HG03280 (cell line): Measurements from ENCODE around the gene PCDH9.

Source experiments
- ATAC-seq: cut with Tn5 transposase; IDR thresholded peaks from one replicate; pipeline ENCODE4 v1.9.1; 2021; ENCODE audit warnings: mild to moderate bottlenecking, moderate library complexity; ENCODE audit not compliant: unreplicated experiment

The PCDH9 gene, protein sequence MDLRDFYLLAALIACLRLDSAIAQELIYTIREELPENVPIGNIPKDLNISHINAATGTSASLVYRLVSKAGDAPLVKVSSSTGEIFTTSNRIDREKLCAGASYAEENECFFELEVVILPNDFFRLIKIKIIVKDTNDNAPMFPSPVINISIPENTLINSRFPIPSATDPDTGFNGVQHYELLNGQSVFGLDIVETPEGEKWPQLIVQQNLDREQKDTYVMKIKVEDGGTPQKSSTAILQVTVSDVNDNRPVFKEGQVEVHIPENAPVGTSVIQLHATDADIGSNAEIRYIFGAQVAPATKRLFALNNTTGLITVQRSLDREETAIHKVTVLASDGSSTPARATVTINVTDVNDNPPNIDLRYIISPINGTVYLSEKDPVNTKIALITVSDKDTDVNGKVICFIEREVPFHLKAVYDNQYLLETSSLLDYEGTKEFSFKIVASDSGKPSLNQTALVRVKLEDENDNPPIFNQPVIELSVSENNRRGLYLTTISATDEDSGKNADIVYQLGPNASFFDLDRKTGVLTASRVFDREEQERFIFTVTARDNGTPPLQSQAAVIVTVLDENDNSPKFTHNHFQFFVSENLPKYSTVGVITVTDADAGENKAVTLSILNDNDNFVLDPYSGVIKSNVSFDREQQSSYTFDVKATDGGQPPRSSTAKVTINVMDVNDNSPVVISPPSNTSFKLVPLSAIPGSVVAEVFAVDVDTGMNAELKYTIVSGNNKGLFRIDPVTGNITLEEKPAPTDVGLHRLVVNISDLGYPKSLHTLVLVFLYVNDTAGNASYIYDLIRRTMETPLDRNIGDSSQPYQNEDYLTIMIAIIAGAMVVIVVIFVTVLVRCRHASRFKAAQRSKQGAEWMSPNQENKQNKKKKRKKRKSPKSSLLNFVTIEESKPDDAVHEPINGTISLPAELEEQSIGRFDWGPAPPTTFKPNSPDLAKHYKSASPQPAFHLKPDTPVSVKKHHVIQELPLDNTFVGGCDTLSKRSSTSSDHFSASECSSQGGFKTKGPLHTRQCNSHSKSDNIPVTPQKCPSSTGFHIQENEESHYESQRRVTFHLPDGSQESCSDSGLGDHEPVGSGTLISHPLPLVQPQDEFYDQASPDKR (N-terminal part only)

DNA sequence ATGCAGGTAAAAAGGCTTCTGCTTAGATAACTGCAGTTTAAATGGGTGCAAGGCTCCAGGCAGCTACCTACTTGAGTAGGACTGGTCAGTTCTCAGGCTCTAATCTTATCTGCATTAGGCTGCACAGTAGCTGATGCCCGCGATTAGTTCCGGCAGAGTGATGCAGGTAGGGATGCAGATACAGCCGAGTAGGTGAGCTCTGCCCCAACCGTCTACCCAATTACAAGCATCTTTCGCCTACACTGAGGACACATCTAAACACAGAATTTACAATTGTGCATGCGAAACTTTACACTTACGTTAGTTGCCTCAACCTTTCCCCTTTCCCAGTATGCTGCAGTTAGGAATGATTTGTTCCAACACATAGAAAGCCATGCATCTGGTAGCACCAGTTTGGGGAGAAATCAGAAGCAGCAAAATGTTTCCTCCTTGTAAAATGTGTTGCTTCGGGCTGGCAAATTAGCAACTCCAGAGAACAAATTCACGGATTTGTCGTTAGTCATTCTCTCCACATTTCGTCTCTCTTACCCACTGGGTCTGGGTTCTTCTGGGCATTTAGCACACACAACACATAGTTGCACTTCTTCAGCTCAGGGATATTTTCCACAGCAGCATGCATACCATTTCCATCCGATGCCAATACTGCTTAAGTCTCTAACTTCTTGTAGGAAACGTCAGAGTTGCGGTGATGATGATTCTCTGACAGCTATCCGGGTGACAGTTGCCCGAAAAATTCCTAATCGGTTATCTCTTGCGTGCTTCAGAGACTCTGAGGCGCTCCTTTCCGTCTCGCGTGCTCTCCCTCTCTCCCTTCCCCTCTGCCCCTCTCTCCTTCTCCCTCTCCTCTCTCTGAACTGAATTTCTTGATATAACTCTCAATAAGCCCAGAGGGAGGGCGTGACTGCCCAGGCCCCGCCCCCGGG, at the start of gene PCDH9:
Gene PCDH9, minus strand, starts transcription at position 856 of the 923 bp plus-strand sequence. CDS start 1,896 bp downstream, outside the sequence.
- ATAC-seq = peak; percentile 2

DNA sequence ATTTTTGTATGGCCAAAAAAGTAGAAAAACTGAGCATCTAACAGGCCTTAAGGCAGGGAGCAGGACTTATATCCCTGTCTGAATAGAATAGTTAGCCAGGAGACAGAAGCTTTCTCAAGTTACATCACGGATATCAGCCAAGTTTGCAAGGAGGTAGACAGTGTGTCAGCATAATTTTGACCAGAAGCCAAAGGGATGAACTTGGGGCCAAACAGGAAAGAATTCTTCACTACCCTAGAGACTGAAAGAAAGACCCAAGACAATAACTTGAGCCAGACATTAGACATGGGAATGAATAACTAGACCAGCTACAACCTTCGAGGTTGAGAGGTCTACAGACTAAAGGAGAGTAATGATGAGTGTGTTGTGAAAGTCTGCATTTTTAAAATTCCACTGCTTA, 48.1 kb upstream of the PCDH9 start:
- ATAC-seq = no peak

DNA sequence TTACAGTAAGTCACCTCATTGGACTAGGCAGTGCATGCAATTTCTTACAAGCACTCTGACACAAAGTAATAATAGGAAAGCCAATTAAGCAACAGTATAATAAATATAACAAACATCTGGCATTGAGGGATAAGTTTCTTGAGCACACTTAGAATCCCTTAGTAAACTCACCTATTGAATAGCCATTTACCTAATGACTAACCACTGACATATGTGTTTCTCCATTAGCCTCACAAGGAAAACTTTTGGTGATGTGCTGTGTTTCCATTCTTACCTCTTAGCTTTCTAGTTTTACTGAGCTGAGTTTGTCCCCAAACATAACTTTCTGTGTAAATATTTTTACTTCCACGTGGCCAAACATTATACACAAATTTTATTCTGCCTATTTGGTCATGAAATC, 47.4 kb upstream of the PCDH9 start:
- ATAC-seq = no peak

DNA sequence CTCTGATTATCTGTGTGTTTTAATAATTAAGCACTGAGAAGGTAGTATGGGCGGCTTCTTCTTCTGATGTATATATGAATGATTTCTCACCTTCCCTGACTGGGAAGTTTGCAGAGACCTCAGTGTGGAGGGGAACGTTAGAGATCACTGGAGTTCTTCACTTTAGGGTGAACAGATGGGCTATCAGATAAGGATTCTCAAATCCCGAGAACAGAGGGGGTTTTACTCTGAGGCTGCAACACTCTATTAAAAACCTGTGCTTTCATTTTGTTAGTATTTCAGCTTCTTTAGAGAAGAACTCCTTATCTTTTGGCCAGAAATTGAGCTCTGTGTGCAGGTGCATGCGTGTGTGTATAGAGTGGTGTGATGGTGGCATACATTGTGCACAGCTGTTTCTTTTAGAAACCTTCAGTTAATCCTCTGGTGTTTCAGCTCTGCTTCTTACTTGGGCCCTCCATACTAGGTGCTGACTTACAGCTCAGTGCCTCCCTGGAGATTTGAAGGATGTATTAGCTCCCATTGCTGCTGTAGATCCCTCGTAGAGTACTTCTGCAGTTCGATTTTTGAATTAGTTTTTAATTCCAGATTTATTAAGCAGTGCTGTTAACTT, 45.3 kb upstream of the PCDH9 start:
- no peak for ATAC-seq

DNA sequence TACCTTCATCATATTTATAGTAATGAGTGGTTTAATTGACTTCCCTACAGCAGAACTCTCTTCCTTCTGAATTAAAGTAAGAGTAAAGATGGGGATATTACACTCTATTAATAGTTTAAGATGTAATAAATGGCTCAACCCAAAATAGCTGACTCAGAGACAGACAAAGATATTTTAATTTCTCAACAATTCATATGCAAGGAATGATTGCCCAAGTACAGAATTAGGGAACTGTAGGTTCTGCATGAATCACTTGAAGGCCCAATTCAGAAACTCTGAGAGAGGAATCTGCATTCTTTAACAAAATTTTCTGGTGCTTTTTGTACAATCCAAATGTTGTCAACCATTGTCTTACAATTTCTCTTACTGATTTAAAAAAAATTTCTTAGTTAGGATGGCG, 42.9 kb upstream of the PCDH9 start:
- ATAC-seq = no peak

DNA sequence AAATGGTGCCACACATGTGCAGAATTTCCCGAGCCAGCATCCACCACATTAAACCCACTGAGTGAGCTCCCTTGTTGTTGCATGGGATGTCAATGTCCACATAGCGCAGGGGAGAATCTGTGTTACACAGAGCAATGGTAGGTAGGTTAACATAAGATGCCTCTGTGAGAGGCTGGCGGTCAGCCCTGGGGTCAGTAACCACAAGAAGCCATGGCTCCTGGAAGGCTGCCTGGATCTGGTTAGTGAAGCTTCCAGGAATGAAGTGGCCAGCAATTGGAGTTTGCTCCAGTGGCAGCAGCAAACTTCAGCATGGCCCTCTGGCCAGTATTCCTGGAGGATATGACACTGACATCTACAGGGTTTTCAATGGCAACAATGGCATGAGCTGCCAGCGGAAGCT, 37.0 kb upstream of the PCDH9 start:
- ATAC-seq = no peak

DNA sequence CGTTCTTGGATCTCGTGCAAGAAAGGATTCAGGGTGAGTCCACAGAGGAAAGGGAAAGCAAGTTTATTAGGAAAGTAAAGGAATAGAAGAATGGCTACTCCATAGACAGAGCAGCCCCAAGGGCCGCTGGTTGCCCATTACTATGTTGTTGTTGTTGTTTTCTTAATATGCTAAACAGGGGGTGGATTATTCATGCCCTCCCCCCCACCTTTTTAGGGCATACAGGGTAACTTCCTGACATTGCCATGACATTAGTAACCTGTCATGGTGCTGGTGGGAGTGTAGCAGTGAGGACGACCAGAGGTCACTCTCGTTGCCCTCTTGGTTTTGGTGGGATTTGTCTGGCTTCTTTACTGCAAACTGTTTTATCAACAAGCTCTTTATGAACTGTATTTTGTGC, 29.1 kb upstream of the PCDH9 start:
- ATAC-seq = no peak

DNA sequence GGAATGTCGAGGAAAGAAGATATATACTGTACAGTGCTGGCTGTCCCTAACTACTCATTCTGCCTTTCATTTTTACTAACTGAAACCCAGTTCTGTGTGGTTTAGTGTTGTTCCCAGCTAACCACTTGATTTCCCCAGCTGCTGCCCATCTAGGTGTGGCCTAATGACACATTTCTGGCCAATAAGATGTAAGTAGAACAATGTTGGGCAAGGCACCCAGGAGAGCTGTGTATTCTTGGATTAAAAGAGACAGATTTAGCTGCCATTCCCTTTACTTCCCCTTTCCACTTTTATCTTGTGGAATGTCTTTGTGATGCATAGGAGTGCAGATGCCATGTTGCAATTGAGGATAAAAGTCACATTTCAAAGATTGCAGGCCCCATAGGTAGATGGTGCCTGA, 28.3 kb upstream of the PCDH9 start:
- no peak for ATAC-seq

DNA sequence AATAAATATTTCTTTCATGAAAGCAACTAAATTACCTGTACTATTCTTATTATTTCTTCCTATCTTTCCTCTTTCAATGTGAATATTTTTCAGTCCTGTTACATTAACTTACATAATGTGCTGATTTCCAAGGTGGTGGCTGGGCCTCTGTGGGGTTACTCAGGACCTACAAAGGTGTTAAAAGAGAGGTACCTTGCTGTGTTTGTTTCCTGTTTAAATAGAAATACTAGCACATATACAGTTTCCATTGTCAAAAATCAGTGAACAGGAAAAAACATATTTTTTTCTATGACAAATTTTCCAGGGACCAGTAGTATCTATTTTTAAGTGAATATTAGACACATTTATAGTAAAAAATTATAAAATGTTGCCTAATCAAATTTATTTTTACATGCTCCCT, 8.7 kb upstream of the PCDH9 start:
- no peak for ATAC-seq

DNA sequence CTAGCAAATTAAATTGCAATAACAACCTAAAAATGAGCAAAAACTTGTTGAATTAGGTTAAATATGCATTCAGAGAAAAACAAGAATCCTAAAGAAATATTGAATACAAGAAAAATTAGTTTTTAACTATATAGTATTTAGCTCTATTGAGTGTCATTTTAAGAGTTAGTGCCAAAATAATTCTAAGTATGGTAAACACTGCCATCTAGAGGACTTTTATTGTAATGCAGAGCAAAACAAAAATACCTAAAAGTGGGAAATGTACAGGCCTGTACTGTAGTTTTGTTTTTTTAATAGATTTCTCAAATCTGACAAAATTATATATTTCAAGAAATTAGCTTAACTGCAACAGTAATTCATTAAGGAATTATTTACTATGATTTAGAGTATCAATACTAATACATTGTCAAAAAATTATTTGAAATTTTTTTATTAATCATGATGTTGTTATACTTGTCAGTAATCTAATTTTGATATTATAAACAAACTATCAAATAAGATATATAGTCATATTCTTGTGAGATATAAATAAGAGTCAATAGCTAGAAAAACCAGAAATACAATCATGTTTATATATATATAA, 8.2 kb upstream of the PCDH9 start:
- peak; percentile 74 for ATAC-seq

DNA sequence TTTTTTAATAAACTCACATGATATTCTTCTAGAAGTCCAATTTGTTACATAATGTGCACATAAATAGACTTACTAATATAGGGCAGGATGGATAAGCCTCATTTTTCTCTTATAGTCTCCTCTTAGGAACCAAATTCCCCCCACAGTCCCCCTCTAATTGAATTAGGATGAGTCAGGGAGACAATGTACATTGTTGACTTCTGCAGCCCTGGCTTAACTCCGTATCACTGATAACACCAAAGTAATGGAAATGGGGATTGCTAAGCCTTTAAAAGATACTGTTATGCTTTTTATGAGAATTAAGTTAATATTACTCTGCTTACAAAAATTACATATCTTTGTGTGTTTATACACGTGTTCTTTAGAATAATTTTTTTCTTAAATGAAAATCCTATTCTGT, 5.1 kb upstream of the PCDH9 start:
- ATAC-seq = no peak

DNA sequence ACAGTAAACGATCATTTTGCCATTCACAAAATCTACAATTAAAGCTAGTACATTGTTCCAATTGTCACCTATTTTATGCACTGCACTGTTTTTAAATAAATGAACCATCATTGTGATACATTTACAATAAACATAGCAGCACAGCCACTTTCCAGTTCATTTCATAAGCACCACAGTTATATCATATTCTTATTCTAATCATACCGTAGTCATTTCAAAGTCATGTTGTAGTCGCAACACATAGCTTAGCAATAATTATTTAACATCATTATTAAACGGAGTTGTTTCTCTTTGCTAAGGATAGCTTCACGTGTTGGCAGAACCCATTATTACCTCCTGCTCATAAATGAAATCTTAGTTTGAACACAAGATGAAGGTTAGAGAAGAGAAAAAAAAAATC, 2.2 kb upstream of the PCDH9 start:
- ATAC-seq = no peak

DNA sequence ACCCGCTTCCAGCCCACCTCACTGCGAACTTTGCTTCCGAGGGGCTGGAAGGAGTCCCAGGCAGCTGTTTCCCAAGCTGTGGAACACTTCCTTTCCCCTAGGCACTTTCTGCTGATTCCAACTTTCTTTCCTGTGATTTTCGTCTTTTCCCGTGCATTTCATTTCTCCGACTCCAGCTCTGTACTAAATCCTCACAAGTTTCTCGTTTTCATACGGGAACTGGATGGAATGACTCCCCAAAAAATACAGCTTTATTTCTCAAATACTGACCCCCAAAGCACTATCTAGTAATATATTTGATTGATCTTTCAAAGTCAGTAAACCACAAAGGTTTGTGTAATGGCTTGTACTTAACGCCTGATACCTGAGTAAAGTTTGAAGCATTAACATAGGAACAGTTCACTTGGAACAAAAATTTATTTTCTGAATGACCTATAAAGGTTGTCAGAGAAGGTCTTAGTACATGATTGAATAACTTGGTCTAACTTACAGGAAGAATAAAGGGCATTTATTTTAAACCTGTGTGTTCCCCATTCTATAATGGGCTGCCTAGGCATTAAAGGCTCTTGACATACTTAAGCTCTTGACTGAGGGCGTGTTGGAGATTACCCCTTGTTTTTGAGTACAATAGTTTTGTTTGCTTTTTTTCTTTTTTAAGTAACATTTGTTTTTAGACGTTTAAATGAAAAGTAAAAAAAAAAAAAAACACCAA, 1.3 kb upstream of the PCDH9 start:
- no peak for ATAC-seq

DNA sequence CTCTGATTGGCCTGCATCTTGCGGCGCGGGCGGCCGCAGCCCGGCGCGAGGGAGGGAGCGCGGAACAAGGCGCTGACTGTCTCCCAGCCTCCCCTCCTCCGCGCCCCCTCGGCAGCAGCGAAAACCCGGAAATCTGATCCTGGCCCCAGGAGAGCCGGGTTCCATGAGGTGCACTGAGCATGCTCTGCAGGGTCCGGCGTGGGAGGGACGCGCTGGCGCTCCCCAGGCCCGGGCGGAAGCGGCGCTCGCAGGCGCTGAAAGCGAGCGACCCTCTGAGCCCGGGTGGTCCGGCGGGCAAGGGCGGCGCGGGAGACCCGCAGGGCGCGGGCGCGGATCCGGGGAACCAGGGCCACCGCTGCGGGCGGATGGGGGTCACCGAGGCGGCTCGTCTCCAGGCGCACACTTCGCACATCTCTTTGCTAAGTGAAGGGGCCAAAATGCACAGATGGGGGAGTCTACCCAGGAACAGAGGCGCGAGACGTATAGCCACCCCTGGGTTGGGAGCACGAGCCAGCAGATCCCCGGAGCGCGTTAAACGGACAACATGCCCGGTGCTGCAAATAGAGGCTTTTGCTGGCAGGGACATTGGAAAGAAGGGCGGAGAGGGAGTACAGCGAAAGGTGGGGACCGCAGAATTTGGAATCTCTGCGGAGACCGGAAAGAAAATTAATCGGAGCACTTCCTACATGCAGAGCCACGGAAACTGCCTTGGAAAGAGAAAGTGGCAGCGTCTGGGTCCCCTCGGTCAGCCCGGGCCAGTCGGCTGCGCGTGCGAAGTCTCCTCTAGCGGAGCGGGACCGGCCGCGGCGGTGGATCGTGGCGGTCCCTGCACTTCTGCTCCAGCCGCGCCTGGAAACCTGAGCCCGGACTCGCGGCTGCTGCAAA, 510 bp upstream of the PCDH9 start:
- peak; percentile 99 for ATAC-seq

DNA sequence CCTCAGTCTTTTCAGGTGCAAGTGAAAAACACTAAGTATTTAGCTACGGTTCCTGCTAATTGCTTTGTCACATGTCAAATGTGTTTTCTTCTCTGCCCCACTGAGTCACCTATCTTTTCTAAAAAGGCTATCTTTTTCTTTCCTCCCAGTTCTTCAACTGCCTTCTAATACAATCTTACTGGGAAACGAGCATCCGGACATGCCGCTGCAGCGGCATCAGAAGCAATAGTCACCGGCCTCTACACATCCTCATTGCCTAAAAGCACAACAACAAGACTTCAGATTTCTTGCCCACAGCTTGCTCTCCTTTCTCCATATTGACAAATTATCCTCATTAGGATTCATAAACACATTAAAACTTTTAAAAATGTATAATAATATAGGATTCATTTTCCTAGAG, 1.2 kb downstream of the PCDH9 start:
- no peak for ATAC-seq

DNA sequence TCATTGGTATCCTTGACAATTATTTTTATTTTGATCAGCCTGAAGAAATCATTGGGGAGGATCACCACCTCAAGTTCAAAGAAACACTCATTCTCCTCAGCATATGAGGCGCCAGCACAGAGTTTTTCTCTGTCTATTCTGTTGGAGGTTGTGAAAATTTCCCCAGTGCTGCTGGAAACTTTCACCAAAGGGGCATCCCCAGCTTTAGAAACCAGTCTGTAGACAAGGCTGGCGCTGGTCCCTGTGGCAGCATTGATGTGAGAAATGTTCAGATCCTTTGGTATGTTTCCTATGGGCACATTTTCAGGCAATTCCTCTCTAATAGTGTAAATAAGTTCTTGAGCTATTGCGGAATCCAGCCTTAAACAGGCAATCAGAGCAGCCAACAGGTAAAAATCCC, 2.1 kb downstream of the PCDH9 start:
- no peak for ATAC-seq

DNA sequence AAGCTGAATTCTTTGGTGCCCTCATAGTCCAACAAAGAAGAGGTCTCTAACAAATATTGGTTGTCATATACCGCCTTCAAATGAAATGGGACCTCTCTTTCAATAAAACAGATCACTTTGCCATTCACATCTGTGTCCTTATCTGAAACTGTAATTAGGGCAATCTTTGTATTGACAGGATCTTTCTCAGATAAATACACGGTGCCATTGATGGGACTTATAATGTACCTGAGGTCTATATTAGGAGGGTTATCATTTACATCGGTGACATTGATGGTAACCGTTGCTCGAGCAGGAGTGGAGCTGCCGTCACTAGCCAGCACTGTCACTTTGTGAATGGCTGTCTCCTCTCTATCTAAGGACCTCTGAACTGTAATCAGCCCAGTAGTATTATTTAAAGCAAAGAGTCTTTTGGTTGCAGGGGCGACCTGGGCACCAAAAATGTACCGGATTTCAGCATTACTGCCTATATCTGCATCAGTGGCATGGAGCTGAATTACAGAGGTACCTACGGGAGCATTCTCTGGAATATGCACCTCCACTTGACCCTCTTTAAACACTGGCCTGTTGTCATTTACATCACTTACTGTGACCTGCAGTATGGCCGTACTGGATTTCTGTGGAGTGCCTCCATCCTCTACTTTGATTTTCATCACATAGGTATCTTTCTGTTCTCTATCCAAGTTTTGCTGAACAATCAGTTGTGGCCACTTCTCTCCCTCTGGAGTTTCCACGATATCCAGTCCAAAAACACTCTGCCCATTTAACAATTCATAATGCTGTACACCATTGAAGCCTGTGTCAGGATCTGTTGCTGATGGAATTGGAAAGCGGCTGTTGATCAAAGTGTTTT, 2.8 kb downstream of the PCDH9 start:
- ATAC-seq = no peak
